Thyroid gland (tissue), 4 donors: ENCODE results near the gene PIP4K2B. TPM values are rescaled to one million over a fixed set of nuclear protein-coding genes. Genes with fewer than 3 reads are reported as not detected.

ENCODE experiments used
- DNase-seq, 2 donors: peaks; one replicate each; pipeline ENCODE4 v3.0.0-alpha.2; 2019
- H3K27ac ChIP-seq, 3 donors: fragments of 200-600 bp; sonication (generic); 1 replicate in 2 of 3; 2 replicates in 1 of 3; pipeline ENCODE4 v1.5.1; 2016 to 2019; ENCODE audit warnings: mild to moderate bottlenecking in 1 of 3, moderate library complexity in 1 of 3
- H3K27me3 ChIP-seq: fragments of 200-600 bp; sonication (generic); one replicate; pipeline ENCODE4 v1.5.1; 2019
- H3K36me3 ChIP-seq, 2 donors: fragments of 200-600 bp; sonication (generic); one replicate each; pipeline ENCODE4 v1.5.1; 2016 to 2019
- H3K4me1 ChIP-seq, 2 donors: fragments of 200-600 bp; sonication (generic); one replicate each; pipeline ENCODE4 v1.5.1; 2017 to 2019
- H3K4me3 ChIP-seq, 3 donors: fragments of 200-600 bp; sonication (generic); replicated peaks in 1 of 3; 1 replicate in 2 of 3; 2 replicates in 1 of 3; pipeline ENCODE4 v1.5.1; 2016; ENCODE audit warnings: mild to moderate bottlenecking in 1 of 3
- H3K9me3 ChIP-seq: fragments of 200-600 bp; sonication (generic); one replicate; pipeline ENCODE4 v1.5.1; 2017
- POLR2A ChIP-seq, 2 donors: fragments of 450-650 bp; IDR thresholded peaks; one replicate each; pipeline ENCODE4 v1.6.1; 2017; ENCODE audit warnings: antibody characterized with exemption in 2 of 2, mild to moderate bottlenecking in 2 of 2, moderate library complexity in 1 of 2
- WGBS, 2 donors: methylation state at CpG; one replicate each; pipeline ENCODE4 v1.1.5; 2017; 5-methylcytosine and 5-hydroxymethylcytosine counted together
- intact Hi-C: fragments of 100-400 bp; cut with DNase I; formaldehyde crosslinking; loops from one replicate; pipeline ENCODE4 v1.15.1; 2023
- total RNA-seq, 4 donors: library from RNA; depleted of rRNA; stranded (reverse); fragments of >200 nt; gene quantifications; one replicate each; pipeline ENCODE4 v1.2.3, GENCODE V29; 2016
- TF ChIP-seq, protein P1 (sequence below), 6 experiments: fragments of 200-600 bp in 3 of 6; fragments of 450-650 bp in 3 of 6; sonication (generic) in 3 of 6; IDR thresholded peaks; one replicate each; pipeline ENCODE4 v1.5.1; 2016 to 2019; ENCODE audit warnings: antibody characterized with exemption in 6 of 6, mild to moderate bottlenecking in 2 of 6, inconsistent platforms in 1 of 6, moderate library complexity in 1 of 6

The PIP4K2B gene
- total RNA-seq, 4 donors from 2014 or later, result 40.8 to 48.6 (median 43.8) TPM

DNA sequence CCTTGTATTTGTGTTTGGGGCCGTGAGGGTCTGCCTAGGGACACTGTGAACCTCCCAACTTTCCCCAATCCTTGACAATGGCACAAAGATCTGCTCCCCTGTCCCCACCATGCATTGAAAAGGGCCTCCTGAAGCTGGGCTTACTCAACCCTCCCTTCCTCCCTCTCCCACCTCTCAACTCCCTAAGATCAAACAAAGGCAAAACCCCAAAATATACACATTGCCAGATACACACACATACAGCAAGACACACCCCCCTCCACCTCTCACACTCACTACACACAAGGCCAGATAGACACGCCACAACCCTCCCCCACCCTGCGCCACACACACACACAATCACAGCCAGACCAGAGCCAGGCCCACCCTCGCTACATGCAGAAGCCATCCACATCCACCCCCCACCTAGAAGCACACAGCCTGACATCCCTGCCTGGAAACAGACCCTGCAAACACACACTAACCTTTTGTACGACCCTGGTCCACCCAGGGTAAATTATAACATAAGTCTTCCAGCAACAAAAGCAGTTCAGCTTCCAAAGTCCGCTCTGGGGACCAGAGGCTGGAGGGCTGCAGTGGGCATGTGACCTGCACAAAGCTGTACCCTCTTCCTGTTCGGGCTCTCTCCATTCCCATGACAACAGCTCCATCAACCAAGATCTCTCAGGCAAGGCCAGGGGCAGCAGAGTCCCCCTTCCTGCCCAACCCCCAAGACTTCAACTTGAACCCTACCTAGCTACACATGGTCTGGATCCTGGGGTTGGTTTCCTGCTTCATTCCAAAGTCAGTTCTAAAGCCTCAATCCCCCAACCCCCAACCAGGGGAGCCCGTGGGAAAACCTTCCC is 53.1 kb downstream of the PIP4K2B start:
- no peak for DNase-seq
- H3K36me3 ChIP-seq, result no peaks in the 10 kb centered on the region
- TF ChIP-seq POLR2A (IDR thresholded peaks at IDR 0.05), result no peak
- TF ChIP-seq, protein P1, sequence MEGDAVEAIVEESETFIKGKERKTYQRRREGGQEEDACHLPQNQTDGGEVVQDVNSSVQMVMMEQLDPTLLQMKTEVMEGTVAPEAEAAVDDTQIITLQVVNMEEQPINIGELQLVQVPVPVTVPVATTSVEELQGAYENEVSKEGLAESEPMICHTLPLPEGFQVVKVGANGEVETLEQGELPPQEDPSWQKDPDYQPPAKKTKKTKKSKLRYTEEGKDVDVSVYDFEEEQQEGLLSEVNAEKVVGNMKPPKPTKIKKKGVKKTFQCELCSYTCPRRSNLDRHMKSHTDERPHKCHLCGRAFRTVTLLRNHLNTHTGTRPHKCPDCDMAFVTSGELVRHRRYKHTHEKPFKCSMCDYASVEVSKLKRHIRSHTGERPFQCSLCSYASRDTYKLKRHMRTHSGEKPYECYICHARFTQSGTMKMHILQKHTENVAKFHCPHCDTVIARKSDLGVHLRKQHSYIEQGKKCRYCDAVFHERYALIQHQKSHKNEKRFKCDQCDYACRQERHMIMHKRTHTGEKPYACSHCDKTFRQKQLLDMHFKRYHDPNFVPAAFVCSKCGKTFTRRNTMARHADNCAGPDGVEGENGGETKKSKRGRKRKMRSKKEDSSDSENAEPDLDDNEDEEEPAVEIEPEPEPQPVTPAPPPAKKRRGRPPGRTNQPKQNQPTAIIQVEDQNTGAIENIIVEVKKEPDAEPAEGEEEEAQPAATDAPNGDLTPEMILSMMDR (IDR thresholded peaks at IDR 0.05), result no peak
- peak overlapping the region in 1 of 3 donors; percentile 86 for H3K4me3 ChIP-seq
- H3K27me3 ChIP-seq, result no peaks in the 10 kb centered on the region
- no peaks in the 10 kb centered on the region for H3K9me3 ChIP-seq
- peak overlapping the region in 2 of 3 donors; percentile 75 to 93 for H3K27ac ChIP-seq
- 45 to 68% methylated on average over 7 of the region's 8 CpGs for WGBS, 2 donors
- intact Hi-C loops, result no loop called here
- H3K4me1 ChIP-seq, result peaks cover 60 to 65% of the 10 kb centered on the region in 2 donors

DNA sequence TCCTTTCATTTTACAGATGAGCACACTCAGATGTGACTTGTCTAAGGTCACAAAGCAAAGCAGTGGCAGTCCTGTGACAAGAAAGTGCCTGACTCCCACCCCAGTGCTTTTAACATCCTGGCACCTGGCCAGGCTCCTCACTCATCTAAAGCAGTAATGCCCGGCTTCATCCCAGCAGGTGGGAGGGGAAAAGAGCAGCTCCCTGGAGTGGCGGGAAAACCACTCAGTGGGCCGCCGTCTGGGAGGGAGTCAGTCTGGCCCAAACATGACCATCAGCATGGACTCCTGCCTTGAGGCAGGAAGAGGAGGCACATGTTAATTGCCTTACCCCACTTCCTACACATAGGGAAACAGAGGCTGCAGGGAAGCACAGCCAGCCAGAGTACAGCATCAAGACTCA is 53.8 kb downstream of the PIP4K2B start:
- H3K36me3 ChIP-seq, result no peaks in the 10 kb centered on the region
- peak; percentile 67 for DNase-seq
- WGBS, 2 donors, result 37 to 46% methylated on average over 4 of the region's 4 CpGs
- H3K4me1 ChIP-seq, result peaks cover 53 to 65% of the 10 kb centered on the region in 2 donors
- H3K9me3 ChIP-seq, result no peaks in the 10 kb centered on the region
- intact Hi-C loops, result no loop called here
- H3K27ac ChIP-seq, result no peak overlapping the region
- no peak overlapping the region for H3K4me3 ChIP-seq
- H3K27me3 ChIP-seq, result no peaks in the 10 kb centered on the region
- TF ChIP-seq, protein P1 (IDR thresholded peaks at IDR 0.05), result no peak
- TF ChIP-seq POLR2A (IDR thresholded peaks at IDR 0.05), result no peak

DNA sequence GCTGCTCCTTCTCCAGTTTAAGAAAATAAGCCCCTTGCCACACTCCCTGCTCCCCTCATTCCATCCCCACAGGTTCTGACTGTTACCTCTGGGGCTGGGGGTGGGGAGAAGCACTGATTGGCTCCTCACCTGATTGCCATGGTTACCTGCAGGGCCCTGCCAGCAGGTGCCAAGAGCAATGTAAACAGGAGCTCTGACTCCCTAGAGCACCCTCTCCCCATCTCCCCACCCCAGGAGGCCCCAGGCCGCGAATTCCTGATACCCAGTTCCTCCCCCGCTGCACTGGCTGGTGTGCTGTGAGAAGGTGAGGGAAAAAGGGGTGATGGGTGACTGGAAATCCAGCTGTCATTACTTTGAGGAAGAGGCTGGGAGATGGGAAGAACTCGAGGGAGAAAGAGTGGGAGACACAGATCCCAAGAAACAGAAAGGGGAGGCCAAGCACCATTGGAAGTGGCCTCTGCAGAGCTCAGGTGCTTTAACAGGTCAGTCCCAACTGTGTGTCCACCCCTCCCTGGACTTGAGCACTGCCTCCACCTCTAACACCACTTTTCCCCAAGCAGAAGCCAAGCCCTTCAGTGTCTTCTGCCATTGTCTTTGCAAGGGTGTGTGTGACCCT is 55.7 kb downstream of the PIP4K2B start:
- peak overlapping the region in 1 of 3 donors; percentile 6 for H3K27ac ChIP-seq
- TF ChIP-seq POLR2A (IDR thresholded peaks at IDR 0.05), result no peak
- TF ChIP-seq, protein P1 (IDR thresholded peaks at IDR 0.05), result no peak

DNA sequence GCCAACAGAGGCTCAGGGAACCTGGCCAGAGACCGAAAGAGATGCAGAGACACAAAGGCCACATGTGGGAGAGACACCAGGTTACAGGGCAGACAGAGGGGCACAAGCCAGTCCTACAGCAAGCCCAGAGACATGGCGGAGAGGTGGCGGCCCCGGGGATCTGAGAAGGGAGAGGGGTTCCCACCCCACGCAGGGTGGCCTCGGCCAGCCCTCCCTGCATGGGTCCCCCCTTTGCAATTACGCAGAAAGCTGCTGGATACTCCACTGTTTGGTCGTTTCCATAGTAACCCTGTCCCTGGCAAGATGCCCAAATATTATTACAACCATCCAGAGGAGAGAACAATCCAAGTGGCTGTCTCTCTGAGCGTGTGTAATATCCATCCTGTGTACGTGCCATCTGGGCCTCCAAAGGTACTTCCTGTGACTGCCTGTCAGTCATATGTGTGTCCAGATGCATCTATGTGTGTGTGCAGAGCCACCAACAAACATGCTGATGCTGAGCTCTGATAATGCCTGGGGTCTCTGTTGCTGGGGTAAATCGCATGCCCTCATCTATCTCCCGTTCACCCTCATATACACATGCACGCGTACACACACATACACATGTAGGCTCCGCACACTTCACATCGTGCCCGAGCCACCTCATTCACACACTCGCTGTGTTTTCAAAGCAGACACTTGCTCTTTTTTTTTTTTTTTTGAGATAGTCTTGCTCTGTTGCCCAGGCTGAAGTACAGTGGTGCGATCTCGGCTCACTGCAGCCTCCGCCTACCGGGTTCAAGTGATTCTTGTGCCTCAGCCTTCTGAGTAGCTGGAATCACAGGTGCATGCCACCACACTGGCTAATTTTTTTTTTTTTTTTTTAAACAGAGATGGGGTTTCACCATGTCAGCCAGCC is 56.7 kb downstream of the PIP4K2B start:
- intact Hi-C loops, result no loop called here
- peak overlapping the region; percentile 8 to 57 (median 49) for H3K27ac ChIP-seq
- WGBS, 2 donors, result 31 to 34% methylated on average over 15 to 20 of the region's 22 CpGs
- H3K9me3 ChIP-seq, result no peaks in the 10 kb centered on the region
- peak overlapping the region in 1 of 3 donors; percentile 0 for H3K4me3 ChIP-seq
- no peak for TF ChIP-seq POLR2A (IDR thresholded peaks at IDR 0.05)
- TF ChIP-seq, protein P1 (IDR thresholded peaks at IDR 0.05), result no peak
- peaks cover 2 to 14% of the 10 kb centered on the region in 2 donors for H3K36me3 ChIP-seq
- H3K27me3 ChIP-seq, result no peaks in the 10 kb centered on the region
- DNase-seq, result peak; percentile 37 to 45
- H3K4me1 ChIP-seq, result peaks cover 37 to 54% of the 10 kb centered on the region in 2 donors

More for the DNA sequence above, 55.7 kb downstream of the PIP4K2B start:
- 29% methylated on average over 4 of the region's 4 CpGs for WGBS, 2 donors
- Histone ChIP-seq H3K27me3 (no peaks in the 10 kb centered on the region), H3K36me3 (peaks cover 0 to 5% of the 10 kb centered on the region in 2 donors), H3K4me1 (peaks cover 41 to 55% of the 10 kb centered on the region in 2 donors), H3K4me3 (no peak overlapping the region), H3K9me3 (no peaks in the 10 kb centered on the region)
- DNase-seq, result peak; percentile 53 to 69
- intact Hi-C loops, result no loop called here
